Right lobe of liver (tissue), 6 donors: ENCODE measurements around the gene YDJC. TPM values are rescaled to one million over a fixed set of nuclear protein-coding genes. Genes with fewer than 3 reads are reported as not detected.

Source experiments
- ATAC-seq, 4 donors: fragments of 200-7000 bp; cut with Tn5 transposase; one replicate each; pipeline ENCODE4 v1.9.1; 2020; ENCODE audit warnings: mild to moderate bottlenecking in 4 of 4, moderate library complexity in 4 of 4
- DNase-seq, 3 donors: peaks; one replicate each; pipeline ENCODE4 v3.0.0-alpha.2; 2020
- H3K27ac ChIP-seq, 3 donors: fragments of 200-600 bp; one replicate each; pipeline ENCODE4 v1.8.0; 2022
- H3K27me3 ChIP-seq, 2 donors: fragments of 200-600 bp; one replicate each; pipeline ENCODE4 v1.8.0; 2022
- H3K36me3 ChIP-seq, 4 donors: fragments of 200-600 bp; sonication (generic) in 1 of 4; one replicate each; pipeline versions ENCODE4 v1.5.1 to v1.8.0; 2017 to 2022; ENCODE audit warnings: control low read depth in 1 of 4
- H3K4me1 ChIP-seq, 4 donors: fragments of 200-600 bp; sonication (generic) in 1 of 4; one replicate each; pipeline versions ENCODE4 v1.5.1 to v1.8.0; 2017 to 2022; ENCODE audit warnings: control low read depth in 1 of 4
- H3K4me3 ChIP-seq, 3 donors: fragments of 200-600 bp; one replicate each; pipeline ENCODE4 v1.8.0; 2022
- H3K9me3 ChIP-seq, 4 donors: fragments of 200-600 bp; sonication (generic) in 1 of 4; one replicate each; pipeline versions ENCODE4 v1.5.1 to v1.8.0; 2017 to 2022; ENCODE audit warnings: control low read depth in 1 of 4
- POLR2A ChIP-seq: fragments of 450-650 bp; IDR thresholded peaks from one replicate; pipeline ENCODE4 v1.6.1; 2017; ENCODE audit warnings: antibody characterized with exemption, mild to moderate bottlenecking
- WGBS: methylation state at CpG from one replicate; pipeline ENCODE4 v1.1.6; 2018; ENCODE audit warnings: low coverage, low lambda C conversion rate; ENCODE audit not compliant: insufficient coverage; ENCODE audit errors: missing lambda C conversion rate; 5-methylcytosine and 5-hydroxymethylcytosine counted together
- intact Hi-C, 2 donors: fragments of 100-400 bp; cut with DNase I; formaldehyde crosslinking; loops; one replicate each; pipeline versions ENCODE4 v1.11.2 to v1.14.1; 2022
- total RNA-seq, 6 experiments: library from RNA; depleted of rRNA in 2 of 6; stranded (reverse); fragments of >200 nt in 2 of 6; fragmentation: NEBNext Ultra II Directional in 3 of 6; extraction: Animal tissue kit (Norgen Biotek cat#: 25700) in 3 of 6; gene quantifications; one replicate each; pipeline versions ENCODE4 v1.1.0 to v1.2.4, GENCODE V29; 2016 to 2023
- TF ChIP-seq, protein P1 (sequence below), 4 donors: fragments of 200-600 bp in 3 of 4; fragments of 450-650 bp in 1 of 4; IDR thresholded peaks; one replicate each; pipeline versions ENCODE4 v1.5.1 to v1.8.0; 2016 to 2022; ENCODE audit warnings: antibody characterized with exemption in 4 of 4, mild to moderate bottlenecking in 2 of 4
- donor health status: DM: no; HTN: yes; CAD: no.
- donor health status: DM: no; HTN: no; CAD: no.
- donor health status: DM: no; HTN: no; CAD: no.
- donor health status: DM: no; HTN: yes; CAD: no.
- donor health status: DM: no; HTN: yes; CAD: no.

YDJC gene
- total RNA-seq, 6 experiments from 2014 or later = 7.1 to 29.0 (median 7.8) TPM

DNA sequence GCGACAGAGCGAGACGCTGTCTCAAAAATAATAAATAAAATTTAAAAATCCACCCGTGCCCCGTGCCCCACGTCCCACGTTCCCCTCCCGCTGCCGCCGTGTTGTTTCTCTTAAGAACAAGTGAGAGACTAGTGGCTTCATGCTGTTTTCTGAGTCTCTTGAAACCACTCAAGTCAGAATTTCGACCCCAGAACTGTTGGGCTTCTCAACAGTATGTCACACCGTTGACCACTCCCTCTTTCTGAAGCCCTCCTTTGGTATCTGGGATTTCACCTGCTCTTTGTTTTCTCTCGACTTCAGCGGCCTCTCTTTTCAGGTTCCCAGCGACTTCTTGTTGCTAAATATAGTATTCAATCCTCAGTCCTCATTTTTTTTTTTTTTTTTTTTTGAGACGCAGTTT lies 37.0 kb upstream of the YDJC start:
- TF ChIP-seq, protein P1, sequence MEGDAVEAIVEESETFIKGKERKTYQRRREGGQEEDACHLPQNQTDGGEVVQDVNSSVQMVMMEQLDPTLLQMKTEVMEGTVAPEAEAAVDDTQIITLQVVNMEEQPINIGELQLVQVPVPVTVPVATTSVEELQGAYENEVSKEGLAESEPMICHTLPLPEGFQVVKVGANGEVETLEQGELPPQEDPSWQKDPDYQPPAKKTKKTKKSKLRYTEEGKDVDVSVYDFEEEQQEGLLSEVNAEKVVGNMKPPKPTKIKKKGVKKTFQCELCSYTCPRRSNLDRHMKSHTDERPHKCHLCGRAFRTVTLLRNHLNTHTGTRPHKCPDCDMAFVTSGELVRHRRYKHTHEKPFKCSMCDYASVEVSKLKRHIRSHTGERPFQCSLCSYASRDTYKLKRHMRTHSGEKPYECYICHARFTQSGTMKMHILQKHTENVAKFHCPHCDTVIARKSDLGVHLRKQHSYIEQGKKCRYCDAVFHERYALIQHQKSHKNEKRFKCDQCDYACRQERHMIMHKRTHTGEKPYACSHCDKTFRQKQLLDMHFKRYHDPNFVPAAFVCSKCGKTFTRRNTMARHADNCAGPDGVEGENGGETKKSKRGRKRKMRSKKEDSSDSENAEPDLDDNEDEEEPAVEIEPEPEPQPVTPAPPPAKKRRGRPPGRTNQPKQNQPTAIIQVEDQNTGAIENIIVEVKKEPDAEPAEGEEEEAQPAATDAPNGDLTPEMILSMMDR (IDR thresholded peaks at IDR 0.05) = no peak
- no peak for TF ChIP-seq POLR2A
- DNase-seq (no peak), ATAC-seq (no peak)
- Histone ChIP-seq H3K27me3 (no peaks in the 10 kb centered on the region), H3K36me3 (peaks cover 0 to 15% (median 3%) of the 10 kb centered on the region in 4 donors), H3K4me3 (peak overlapping the region; percentile 64 to 75 (median 67)), H3K4me1 (peaks cover 0 to 6% (median 1%) of the 10 kb centered on the region in 4 donors), H3K27ac (peak overlapping the region; percentile 86 to 87 (median 86)), H3K9me3 (no peaks in the 10 kb centered on the region)
- intact Hi-C loops = no loop called here
- 68% methylated on average over 4 of the region's 16 CpGs for WGBS

DNA sequence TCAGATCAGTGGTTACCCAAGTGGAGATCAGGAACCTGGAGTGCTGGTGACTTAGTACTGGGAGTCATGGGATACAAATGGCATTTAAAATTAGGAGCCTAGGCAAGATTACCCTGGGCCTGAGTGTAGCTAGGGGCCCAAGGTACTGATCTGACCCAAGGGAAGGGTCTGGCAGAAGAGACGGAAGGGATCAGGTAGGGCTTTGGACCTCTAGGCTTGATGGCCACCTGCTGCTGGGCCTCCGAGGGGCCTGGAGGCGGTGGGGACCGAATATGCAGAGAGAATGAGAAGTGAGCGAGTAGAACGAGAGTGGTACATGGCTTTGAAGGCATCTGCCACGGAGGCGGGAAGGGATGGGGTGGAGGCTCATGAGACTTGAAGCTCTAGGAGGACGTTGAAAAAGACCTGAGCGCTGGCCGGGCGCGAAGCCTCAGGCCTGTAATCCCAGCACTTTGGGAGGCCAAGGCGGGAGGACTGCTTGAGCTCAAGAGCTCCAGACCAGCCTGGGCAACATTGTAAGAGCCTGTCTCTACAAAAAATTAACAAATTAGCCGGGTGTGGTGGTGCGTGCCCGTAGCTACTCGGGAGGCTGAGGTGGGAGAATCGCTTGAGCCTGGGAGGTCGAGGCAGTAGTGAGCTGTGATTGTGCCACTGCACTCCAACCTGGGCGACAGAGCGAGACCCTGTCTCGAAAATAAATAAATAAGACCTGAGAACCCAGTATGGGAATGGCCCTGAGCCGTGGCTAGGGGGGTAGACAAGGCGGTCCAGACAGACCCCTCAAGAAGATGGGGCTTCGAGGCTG lies 35.4 kb upstream of the YDJC start:
- intact Hi-C loops = no loop called here
- Histone ChIP-seq H3K36me3 (peaks cover 0 to under 1% (median 0%) of the 10 kb centered on the region in 4 donors), H3K4me1 (peaks cover 0 to 6% (median 1%) of the 10 kb centered on the region in 4 donors), H3K27ac (peak overlapping the region; percentile 86 to 87 (median 86)), H3K27me3 (no peaks in the 10 kb centered on the region), H3K4me3 (peak overlapping the region; percentile 64 to 75 (median 67)), H3K9me3 (no peaks in the 10 kb centered on the region)
- no peak for ATAC-seq
- 55% methylated on average over 16 of the region's 26 CpGs for WGBS
- no peak for TF ChIP-seq POLR2A
- TF ChIP-seq, protein P1 (IDR thresholded peaks at IDR 0.05) = no peak
- DNase-seq = no peak

DNA sequence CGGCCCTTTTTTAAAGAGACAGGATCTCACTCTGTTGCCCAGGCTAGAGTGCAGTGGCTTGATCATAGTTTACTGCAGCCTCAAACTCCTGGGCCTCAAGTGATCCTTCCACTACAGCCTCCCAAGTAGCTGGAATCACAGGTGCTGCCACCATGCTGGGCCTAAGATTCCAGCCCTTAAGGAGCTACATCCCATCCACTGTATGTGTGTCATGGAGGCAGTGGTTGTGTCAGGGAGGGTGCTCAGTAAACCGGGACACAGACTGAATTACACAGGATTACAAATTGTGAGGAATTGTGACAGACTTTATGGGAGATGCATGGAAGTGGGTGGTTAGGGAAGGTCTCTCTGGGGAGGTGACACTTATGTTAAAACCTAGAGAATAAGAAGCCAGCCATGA lies 33.9 kb upstream of the YDJC start:
- Histone ChIP-seq H3K27me3 (no peaks in the 10 kb centered on the region), H3K4me3 (no peak overlapping the region), H3K9me3 (no peaks in the 10 kb centered on the region), H3K27ac (no peak overlapping the region), H3K4me1 (peaks cover 0 to 6% (median 1%) of the 10 kb centered on the region in 4 donors), H3K36me3 (no peaks in the 10 kb centered on the region)
- intact Hi-C loops = no loop called here
- ATAC-seq = no peak
- TF ChIP-seq, protein P1 (IDR thresholded peaks at IDR 0.05) = no peak
- TF ChIP-seq POLR2A = no peak
- 94% methylated on average over 2 of the region's 2 CpGs for WGBS
- DNase-seq = no peak

DNA sequence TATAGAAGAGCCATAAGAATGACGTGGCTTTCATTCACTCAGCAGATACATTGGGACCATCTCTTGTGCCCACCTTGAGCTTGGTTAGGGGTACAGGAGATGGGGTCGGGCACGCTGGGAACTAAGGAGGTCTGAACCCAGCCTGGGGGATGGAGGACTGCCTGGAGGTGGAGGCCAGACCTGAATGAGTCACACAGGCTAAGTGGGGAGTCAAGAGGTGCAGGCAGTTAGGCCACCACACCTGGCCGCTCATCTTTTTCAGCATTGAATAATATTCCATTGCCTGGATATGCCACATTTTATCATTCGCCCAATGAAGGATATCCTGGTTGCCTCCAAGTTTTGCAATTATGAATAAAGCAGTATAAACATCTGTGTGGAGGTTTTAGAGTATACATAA lies 32.2 kb upstream of the YDJC start:
- no peaks in the 10 kb centered on the region for H3K9me3 ChIP-seq
- H3K4me1 ChIP-seq = peaks cover 0 to 3% (median under 1%) of the 10 kb centered on the region in 4 donors
- H3K27me3 ChIP-seq = no peaks in the 10 kb centered on the region
- no peak for DNase-seq
- intact Hi-C loops = no loop called here
- no peak overlapping the region for H3K27ac ChIP-seq
- ATAC-seq = no peak
- WGBS = 91% methylated on average over 4 of the region's 5 CpGs
- no peak for TF ChIP-seq POLR2A
- TF ChIP-seq, protein P1 (IDR thresholded peaks at IDR 0.05) = no peak
- H3K4me3 ChIP-seq = no peak overlapping the region
- H3K36me3 ChIP-seq = no peaks in the 10 kb centered on the region
